Neutrophil (primary cell): ENCODE data around the gene FFAR3.
"Not testable (repeated sequence)": the region's sequence is repeated elsewhere in the genome, so short reads cannot be mapped to it uniquely, and the experiment has no call there.

Experiments used
- H3K27ac ChIP-seq: fragments of 200-600 bp; sonication (generic); 2 replicates; pipeline ENCODE4 v1.5.1; 2016; ENCODE audit warnings: mild to moderate bottlenecking, moderate library complexity
- H3K27me3 ChIP-seq: fragments of 200-600 bp; sonication (generic); 2 replicates; pipeline ENCODE4 v1.6.0; 2016; ENCODE audit warnings: mild to moderate bottlenecking
- H3K36me3 ChIP-seq: fragments of 200-600 bp; sonication (generic); 2 replicates; pipeline ENCODE4 v1.5.1; 2017
- H3K4me1 ChIP-seq, 2 experiments: fragments of 200-600 bp in 1 of 2; sonication (generic) in 1 of 2; 1 replicate in 1 of 2; 2 replicates in 1 of 2; pipeline versions ENCODE4 v1.5.1 to v1.6.1; 2013 to 2016; ENCODE audit warnings: low read depth in 1 of 2, low read length in 1 of 2, mild to moderate bottlenecking in 1 of 2, moderate library complexity in 1 of 2; ENCODE audit not compliant: control insufficient read depth in 1 of 2, insufficient read depth in 1 of 2
- H3K4me3 ChIP-seq, 2 experiments: fragments of 200-600 bp in 1 of 2; sonication (generic) in 1 of 2; 1 replicate in 1 of 2; 2 replicates in 1 of 2; pipeline ENCODE4 v1.5.1; 2013 to 2016; ENCODE audit warnings: low read depth in 1 of 2, low read length in 1 of 2, mild to moderate bottlenecking in 1 of 2, moderate library complexity in 1 of 2
- H3K9me3 ChIP-seq: fragments of 200-600 bp; sonication (generic); 2 replicates; pipeline ENCODE4 v1.5.1; 2016
- TF ChIP-seq, protein P1 (sequence below): fragments of 200-600 bp; sonication (generic); IDR thresholded peaks from 2 replicates; pipeline ENCODE4 v1.5.1; 2016; ENCODE audit warnings: antibody characterized with exemption

Gene FFAR3

DNA sequence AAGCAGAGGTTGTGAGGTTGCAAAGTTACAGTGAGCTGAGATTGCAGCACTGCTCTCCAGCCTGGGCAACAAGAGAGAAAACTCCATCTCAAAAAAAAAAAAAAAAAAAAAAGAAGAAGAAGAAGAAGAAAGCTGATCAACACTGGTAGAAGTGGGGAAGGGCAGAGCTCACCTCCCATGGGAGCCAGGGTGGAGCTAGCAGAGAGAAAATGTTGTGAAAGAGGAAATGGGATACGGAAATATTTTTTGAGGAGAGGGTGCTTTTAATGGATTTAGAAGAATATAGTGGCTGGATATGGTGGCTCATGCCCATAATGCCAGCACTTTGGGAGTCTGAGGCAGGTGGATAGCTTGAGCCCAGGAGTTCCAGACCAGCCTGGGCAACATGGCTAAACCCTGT, 19.4 kb downstream of the FFAR3 start:
- Histone ChIP-seq H3K27me3 (peaks cover 34% of the 10 kb centered on the region), H3K4me3 (no peak overlapping the region), H3K36me3 (no peaks in the 10 kb centered on the region), H3K4me1 (peaks cover 0 to 18% of the 10 kb centered on the region in 2 experiments), H3K9me3 (no peaks in the 10 kb centered on the region), H3K27ac (no peak overlapping the region)
- TF ChIP-seq, protein P1, sequence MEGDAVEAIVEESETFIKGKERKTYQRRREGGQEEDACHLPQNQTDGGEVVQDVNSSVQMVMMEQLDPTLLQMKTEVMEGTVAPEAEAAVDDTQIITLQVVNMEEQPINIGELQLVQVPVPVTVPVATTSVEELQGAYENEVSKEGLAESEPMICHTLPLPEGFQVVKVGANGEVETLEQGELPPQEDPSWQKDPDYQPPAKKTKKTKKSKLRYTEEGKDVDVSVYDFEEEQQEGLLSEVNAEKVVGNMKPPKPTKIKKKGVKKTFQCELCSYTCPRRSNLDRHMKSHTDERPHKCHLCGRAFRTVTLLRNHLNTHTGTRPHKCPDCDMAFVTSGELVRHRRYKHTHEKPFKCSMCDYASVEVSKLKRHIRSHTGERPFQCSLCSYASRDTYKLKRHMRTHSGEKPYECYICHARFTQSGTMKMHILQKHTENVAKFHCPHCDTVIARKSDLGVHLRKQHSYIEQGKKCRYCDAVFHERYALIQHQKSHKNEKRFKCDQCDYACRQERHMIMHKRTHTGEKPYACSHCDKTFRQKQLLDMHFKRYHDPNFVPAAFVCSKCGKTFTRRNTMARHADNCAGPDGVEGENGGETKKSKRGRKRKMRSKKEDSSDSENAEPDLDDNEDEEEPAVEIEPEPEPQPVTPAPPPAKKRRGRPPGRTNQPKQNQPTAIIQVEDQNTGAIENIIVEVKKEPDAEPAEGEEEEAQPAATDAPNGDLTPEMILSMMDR: no peak

DNA sequence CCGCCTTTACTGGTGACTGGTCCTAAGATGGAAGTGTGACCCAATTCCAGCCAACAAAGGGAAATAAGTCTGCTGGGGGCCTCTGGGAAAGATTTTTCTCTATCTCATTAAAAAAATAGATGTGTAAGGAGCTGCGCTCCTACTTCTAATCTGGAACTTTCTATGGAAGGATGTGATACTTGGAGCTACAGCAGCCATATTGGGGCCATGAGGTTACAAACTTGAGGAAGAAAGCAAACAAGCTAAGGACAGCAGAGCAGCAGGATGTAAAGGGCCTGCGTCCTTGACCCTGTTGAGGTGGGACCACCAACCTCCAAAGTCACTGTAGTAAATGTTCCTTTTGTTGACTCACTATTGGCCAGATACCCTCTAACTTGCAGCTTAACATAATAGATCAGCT, 20.1 kb downstream of the FFAR3 start:
- H3K4me1 ChIP-seq: peaks cover 0 to 18% of the 10 kb centered on the region in 2 experiments
- TF ChIP-seq, protein P1: no peak
- no peak overlapping the region for H3K4me3 ChIP-seq
- peaks cover 32% of the 10 kb centered on the region for H3K27me3 ChIP-seq
- no peaks in the 10 kb centered on the region for H3K36me3 ChIP-seq
- H3K27ac ChIP-seq: no peak overlapping the region
- H3K9me3 ChIP-seq: no peaks in the 10 kb centered on the region

DNA sequence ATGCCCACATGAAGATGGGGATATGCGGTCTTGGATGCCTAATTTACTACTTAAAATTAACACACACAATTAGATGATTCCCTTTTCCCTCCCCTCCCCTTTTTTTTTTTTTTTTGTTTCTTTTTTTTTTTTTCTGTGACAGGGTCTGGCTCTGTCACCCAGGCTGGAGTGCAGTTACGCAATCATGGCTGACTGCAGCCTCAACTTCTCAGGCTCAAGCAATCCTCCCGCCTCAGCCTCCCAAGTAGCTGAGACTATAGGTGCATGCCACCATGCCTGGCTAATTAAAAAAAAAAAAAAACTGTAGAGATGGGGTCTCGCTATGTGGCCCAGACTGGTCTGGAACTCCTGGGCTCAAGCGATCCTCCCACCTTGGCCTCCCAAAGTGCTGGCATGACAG, 21.3 kb downstream of the FFAR3 start:
- not testable (repeated sequence) for H3K36me3 ChIP-seq, H3K27ac ChIP-seq
- H3K27me3 ChIP-seq: peaks cover 28% of the 10 kb centered on the region

DNA sequence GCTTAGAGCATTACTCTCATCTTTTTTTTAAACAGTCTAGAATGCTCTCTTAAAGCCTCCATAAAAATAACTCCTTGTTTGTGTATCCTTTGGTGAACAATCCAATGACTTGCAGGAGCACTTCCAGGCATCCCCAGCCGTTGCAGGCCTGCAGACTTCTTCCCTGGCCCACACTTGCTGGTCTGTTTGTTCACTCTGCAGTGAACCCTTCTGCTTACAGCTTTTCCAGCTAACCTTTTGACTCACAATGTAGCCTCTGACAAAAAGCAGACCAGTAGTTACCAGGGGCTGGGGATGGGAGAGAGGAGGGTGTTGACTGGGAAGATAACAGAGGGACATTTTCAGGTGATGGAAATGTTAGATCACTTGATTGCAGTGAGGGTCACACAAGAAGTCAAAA, 21.7 kb downstream of the FFAR3 start:
- Histone ChIP-seq H3K36me3 (no peaks in the 10 kb centered on the region), H3K9me3 (no peaks in the 10 kb centered on the region), H3K27ac (no peak overlapping the region), H3K4me1 (peaks cover 0 to 12% of the 10 kb centered on the region in 2 experiments), H3K4me3 (no peak overlapping the region), H3K27me3 (peaks cover 28% of the 10 kb centered on the region)
- TF ChIP-seq, protein P1: no peak

More for the DNA sequence above, 21.3 kb downstream of the FFAR3 start:
- peaks cover 0 to 14% of the 10 kb centered on the region in 2 experiments for H3K4me1 ChIP-seq
- not testable (repeated sequence) for H3K9me3 ChIP-seq, H3K4me3 ChIP-seq

DNA sequence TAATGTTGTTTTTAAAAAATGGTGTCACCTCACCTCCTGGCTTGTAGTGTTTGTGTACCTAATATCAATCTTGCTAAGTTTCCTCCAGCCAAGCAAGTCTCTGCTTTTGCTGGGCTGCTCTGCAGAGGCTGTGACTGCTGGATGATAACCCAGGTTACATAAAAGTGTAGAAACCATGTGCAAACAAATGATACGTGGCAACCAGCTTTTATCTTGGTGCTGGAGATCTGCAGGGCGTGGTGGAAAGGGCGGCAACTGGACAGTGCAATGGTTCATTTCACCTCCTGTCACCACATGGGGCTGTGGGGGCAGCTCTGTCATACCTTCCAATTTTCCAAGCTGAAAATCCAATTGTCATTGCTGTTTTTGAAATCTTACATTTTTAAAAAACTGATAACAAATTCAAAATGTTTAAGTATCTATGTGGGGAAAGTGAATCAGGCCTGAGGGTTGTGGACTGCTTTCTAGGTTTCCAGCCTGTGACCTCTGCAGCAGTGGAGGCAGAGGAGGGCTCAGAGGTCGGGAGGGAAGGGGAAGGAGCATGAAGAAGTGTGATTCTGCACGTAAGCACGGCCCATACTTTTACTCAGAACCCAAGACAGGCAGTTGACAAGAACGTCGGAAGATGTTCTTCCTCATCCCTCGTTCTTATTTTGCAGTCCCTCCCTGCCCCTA, 22.3 kb downstream of the FFAR3 start:
- TF ChIP-seq, protein P1: no peak
- H3K36me3 ChIP-seq: no peaks in the 10 kb centered on the region
- peaks cover 28% of the 10 kb centered on the region for H3K27me3 ChIP-seq
- H3K4me3 ChIP-seq: no peak overlapping the region
- no peaks in the 10 kb centered on the region for H3K9me3 ChIP-seq
- peaks cover 0 to 12% of the 10 kb centered on the region in 2 experiments for H3K4me1 ChIP-seq
- no peak overlapping the region for H3K27ac ChIP-seq

DNA sequence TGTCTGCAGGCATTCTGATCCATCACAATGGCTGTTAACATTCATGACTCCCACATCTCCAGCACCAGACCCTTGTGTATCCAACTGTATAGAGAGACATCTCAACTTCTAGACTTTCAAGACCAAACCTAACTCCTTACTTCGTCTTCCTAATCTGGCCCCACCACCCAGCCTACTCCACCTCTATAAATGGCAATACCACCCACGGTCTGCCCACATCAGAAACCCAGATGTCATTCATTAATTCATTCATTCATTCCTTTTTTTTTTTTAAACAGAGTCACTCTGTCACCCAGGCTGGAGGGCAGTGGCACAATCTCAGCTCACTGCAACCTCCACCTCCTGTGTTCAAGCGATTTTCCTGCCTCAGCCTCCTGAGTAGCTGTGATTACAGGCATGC, 23.1 kb downstream of the FFAR3 start:
- Histone ChIP-seq H3K4me1 (peaks cover 0 to 12% of the 10 kb centered on the region in 2 experiments), H3K27ac (no peak overlapping the region), H3K36me3 (no peaks in the 10 kb centered on the region), H3K9me3 (no peaks in the 10 kb centered on the region), H3K4me3 (no peak overlapping the region), H3K27me3 (peaks cover 22% of the 10 kb centered on the region)
- TF ChIP-seq, protein P1: no peak
